ENCODE results near the gene NAB1. TPM values are rescaled to one million over a fixed set of nuclear protein-coding genes. Genes with fewer than 3 reads are reported as not detected.

The NAB1 gene
- total RNA-seq, 2 donors from 2014 or later, result 45.7 to 59.7 TPM

DNA sequence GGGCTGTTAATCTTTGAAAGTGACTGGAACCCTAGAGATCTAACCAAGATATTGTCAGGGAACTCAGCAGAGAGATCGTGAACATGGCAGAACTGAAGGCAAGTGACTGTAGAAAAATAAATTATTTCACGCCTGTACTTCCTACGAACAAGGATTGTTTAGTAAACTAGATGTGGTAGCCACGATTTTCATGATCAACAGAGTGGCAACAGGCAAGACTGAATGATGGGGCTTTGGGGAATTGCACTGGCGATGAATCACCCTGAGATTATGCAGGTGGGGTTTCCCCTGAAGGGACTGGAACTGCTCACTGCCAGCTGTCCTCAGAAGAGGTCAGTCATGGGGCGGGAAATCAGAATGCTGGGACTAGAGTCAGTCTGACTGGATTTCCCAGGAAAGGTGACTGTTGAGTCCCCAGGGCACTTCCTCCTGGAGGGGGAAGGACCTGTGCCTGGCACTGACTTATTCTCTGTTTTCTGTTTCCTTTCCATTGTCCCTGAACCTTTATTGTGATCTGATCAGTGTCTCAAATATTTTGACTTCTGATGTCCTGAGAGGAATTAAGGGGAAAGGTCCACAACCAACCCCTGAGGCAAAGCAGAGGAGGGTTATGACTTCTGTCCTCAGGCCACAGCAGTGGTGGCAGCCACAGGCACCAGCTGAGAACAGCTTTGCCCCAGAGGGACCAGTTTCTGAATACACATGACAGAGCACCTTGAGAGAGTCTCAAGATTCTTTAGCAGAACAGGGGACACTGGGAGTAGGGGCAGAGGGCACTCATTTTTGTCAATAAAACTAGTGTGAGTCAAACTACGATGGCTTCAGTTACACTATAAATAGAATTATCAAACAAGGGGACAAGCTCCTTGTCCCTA is 70.0 kb downstream of the NAB1 start:
- H3K27ac Mint-ChIP-seq, result peak overlapping the region; percentile 16 to 30
- no peak for DNase-seq (ENCODE audit: low spot score)

DNA sequence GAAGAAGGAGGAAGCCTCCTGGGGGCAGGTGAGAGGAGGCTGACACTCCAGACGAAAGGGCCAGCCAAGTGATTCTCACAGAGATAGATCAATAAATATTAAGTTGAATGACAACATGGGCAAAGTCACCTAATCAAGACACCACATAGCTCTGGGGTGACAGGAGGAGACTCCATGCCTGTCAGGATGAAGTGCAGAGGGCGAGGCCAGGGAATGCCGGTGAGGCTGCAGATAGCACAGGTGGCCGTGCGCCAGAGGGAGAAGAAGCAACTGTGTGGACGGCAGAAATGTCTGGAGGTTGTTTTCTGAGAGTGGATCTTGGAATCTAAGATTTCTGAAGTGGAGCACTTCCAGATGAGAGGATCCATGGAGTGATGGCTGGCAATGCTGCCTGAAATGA is 71.4 kb downstream of the NAB1 start:
- Mint-ChIP-seq H3K27ac (no peak overlapping the region), H3K4me3 (no peak overlapping the region), H3K27me3 (peaks cover 0 to 15% of the 10 kb centered on the region in 2 donors), H3K9me3 (no peaks in the 10 kb centered on the region), H3K4me1 (ENCODE audit: low read depth in 2 of 2) (peaks cover 10 to 28% of the 10 kb centered on the region in 2 donors), H3K36me3 (no peaks in the 10 kb centered on the region)
- ATAC-seq (no peak), DNase-seq (ENCODE audit: low spot score) (no peak)

More for the DNA sequence above, 70.0 kb downstream of the NAB1 start:
- H3K27me3 Mint-ChIP-seq, result peaks cover 0 to 11% of the 10 kb centered on the region in 2 donors
- peak; percentile 81 to 87 for ATAC-seq
- H3K4me1 Mint-ChIP-seq (ENCODE audit: low read depth in 2 of 2), result peaks cover 10 to 28% of the 10 kb centered on the region in 2 donors
- H3K4me3 Mint-ChIP-seq, result peak overlapping the region; percentile 23
- H3K36me3 Mint-ChIP-seq, result no peaks in the 10 kb centered on the region
- H3K9me3 Mint-ChIP-seq, result no peaks in the 10 kb centered on the region

DNA sequence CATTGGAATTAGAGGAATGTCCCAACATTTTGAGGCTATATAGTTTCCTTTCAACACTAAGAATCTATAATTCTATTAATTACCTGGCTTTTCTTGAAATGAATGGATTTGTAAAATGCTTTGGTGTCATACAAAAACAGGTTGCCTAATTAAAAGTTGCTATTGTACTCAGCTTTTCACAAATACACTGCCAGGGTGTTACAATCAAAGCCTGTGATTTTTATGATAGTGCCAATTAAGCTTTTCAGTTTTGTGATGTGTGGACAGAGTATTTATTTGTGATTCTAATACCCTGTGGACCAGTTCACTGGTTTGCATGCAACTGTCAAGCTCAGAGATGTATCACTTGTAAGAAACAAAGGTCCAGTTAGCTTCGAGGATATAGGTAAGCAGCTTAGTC is 71.8 kb downstream of the NAB1 start:
- Mint-ChIP-seq H3K27me3 (peaks cover 0 to 18% of the 10 kb centered on the region in 2 donors), H3K4me1 (ENCODE audit: low read depth in 2 of 2) (peaks cover 10 to 28% of the 10 kb centered on the region in 2 donors), H3K27ac (no peak overlapping the region), H3K9me3 (no peaks in the 10 kb centered on the region), H3K36me3 (no peaks in the 10 kb centered on the region), H3K4me3 (no peak overlapping the region)
- ATAC-seq, result no peak
- no peak for DNase-seq (ENCODE audit: low spot score)

DNA sequence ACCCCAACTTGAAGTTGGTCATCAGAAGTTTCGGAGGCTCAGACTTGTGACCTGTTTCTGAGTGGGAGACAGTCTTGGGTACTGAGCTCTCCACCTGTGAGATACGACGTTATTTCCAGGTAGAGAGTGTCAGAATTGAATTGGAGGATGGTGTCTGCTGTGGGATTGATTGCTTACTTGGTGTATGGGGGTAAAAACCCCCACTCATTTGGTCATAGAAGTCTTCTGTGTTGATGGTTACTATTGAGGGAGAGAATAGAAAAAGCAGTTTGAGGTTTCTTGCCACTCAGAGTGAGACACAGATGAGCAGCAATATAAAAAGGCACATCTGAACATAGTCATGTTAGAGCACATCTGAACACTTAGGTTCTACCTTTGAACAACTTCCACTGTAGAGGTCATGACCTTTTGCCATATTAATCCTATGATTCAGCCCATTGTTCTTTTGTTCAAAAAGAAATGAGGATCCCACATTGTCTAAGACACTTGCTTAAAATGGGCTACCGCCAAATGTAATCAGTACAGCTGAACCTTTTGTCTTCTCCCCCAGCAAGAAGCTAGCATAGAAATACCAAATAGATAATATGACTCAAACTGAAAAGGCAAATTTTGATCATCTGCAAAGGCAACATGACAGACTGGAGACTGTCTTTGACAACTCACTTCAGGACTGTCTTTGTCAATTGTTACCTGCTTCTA is 73.3 kb downstream of the NAB1 start:
- peaks cover 0 to 26% of the 10 kb centered on the region in 2 donors for H3K27me3 Mint-ChIP-seq
- peak overlapping the region; percentile 63 to 81 for H3K27ac Mint-ChIP-seq
- peak overlapping the region; percentile 34 for H3K4me3 Mint-ChIP-seq
- peaks cover 4% of the 10 kb centered on the region for H3K9me3 Mint-ChIP-seq
- peak; percentile 67 to 81 for ATAC-seq
- H3K4me1 Mint-ChIP-seq (ENCODE audit: low read depth in 2 of 2), result peaks cover 10 to 28% of the 10 kb centered on the region in 2 donors
- no peak for DNase-seq (ENCODE audit: low spot score)
- H3K36me3 Mint-ChIP-seq, result no peaks in the 10 kb centered on the region

DNA sequence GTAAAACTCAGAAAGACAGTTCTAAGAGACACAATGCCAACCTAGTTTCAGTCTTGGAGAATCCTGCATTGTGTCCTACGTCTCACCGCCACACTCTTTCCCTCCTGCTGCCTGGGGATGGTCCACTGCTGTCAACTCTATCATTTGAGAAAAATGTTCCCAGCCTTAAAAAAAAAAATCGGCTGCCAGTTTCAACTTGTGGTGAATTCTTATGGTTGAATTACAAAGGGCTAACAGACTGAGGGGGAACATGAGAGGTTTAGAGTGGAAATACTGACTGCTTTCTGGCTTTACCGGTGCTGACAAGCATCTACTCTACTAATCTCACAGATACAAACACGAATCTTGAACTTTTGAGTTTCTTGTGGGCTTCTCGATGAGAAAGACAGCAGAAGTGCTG is 74.0 kb downstream of the NAB1 start:
- no peak for DNase-seq (ENCODE audit: low spot score)
- peaks cover 0 to 26% of the 10 kb centered on the region in 2 donors for H3K27me3 Mint-ChIP-seq
- ATAC-seq, result peak in 1 of 2 donors; percentile 6
- H3K9me3 Mint-ChIP-seq, result peaks cover 4% of the 10 kb centered on the region
- H3K4me1 Mint-ChIP-seq (ENCODE audit: low read depth in 2 of 2), result peaks cover 10 to 24% of the 10 kb centered on the region in 2 donors
- H3K4me3 Mint-ChIP-seq, result peak overlapping the region; percentile 16
- H3K27ac Mint-ChIP-seq, result peak overlapping the region; percentile 63 to 81
- no peaks in the 10 kb centered on the region for H3K36me3 Mint-ChIP-seq

DNA sequence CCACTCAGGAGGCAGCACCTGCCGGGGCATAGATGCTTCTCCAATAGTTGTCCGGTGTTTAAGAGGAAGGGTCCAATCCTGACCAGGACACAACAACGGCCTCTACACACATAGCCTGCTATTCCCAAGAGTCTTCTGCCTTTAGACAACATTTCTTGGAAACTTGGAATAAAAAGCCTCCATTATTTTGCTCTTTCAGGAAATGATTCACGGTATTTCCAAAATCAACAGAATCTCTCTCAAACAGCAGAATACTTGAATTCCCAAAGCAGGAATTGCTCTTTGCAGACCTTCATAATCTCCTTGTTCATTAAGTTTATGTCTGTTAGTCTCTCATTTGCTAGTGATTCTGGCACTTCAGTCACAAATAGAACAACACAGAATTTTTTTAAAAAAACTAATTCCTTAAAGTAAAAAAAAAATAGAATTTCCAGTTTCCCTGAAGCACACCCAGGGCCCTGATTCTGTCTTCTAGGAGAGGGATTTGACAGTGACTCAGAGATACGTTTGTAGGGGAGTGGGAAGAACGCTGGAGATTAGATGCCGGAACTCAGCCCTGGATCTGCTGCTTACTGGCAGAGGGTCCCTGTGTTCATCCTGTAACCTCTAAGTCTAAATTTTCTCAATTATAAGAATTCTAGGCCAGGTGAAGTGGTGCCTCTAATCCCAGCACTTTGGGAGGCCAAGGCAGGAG is 74.7 kb downstream of the NAB1 start:
- ATAC-seq (no peak), DNase-seq (ENCODE audit: low spot score) (no peak)
- Mint-ChIP-seq H3K36me3 (no peaks in the 10 kb centered on the region), H3K4me3 (peak overlapping the region; percentile 16), H3K9me3 (peaks cover 5% of the 10 kb centered on the region), H3K27ac (peak overlapping the region; percentile 63 to 81), H3K4me1 (ENCODE audit: low read depth in 2 of 2) (peaks cover 6 to 18% of the 10 kb centered on the region in 2 donors), H3K27me3 (peaks cover 0 to 23% of the 10 kb centered on the region in 2 donors)

DNA sequence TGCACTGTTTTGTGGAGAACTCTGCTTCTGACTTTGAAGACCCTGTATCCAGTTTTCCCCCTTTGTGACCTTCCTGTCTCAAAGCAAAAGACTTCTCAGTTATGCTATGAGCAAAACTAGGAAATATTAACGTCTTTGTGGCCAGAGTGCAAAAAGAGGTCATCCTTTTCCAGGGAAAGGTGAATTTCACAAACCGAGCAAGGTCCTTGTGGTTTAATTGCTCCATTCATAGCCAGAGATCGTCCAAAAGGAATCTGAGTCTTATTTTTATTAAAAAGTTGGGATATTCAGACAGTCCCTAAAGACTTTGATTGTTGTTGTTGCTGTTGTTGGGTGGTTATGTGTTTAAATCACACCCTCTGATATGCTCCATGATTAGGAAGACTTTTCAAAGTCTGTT is 77.4 kb downstream of the NAB1 start:
- peaks cover 6% of the 10 kb centered on the region for H3K9me3 Mint-ChIP-seq
- H3K4me3 Mint-ChIP-seq, result no peak overlapping the region
- peaks cover 0 to 4% of the 10 kb centered on the region in 2 donors for H3K4me1 Mint-ChIP-seq (ENCODE audit: low read depth in 2 of 2)
- no peak overlapping the region for H3K27ac Mint-ChIP-seq
- no peaks in the 10 kb centered on the region for H3K36me3 Mint-ChIP-seq
- ATAC-seq (no peak), DNase-seq (ENCODE audit: low spot score) (no peak)
- peaks cover 0 to 17% of the 10 kb centered on the region in 2 donors for H3K27me3 Mint-ChIP-seq

DNA sequence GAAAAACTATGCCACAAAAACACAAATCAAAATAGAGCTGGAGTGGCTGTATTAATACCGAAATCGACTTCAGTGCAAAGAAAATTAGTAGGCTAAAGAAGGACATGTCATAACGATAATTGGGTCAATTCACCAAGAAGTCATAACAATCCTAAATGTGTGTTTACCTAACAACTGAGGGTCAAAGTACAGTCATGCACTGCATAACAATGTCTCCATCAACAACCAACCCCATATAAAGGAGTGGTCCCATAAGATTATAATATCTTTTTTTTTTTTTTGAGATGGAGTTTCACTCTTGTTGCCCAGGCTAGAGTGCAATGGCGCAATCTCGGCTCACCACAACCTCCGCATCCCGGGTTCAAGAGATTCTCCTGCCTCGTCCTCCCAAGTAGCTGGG is 87.5 kb downstream of the NAB1 start:
- Mint-ChIP-seq H3K36me3 (no peaks in the 10 kb centered on the region), H3K4me1 (ENCODE audit: low read depth in 2 of 2) (no peaks in the 10 kb centered on the region), H3K27ac (no peak overlapping the region), H3K27me3 (peaks cover 0 to 15% of the 10 kb centered on the region in 2 donors), H3K4me3 (no peak overlapping the region), H3K9me3 (no peaks in the 10 kb centered on the region)
- ATAC-seq, result no peak
- DNase-seq (ENCODE audit: low spot score), result no peak

DNA sequence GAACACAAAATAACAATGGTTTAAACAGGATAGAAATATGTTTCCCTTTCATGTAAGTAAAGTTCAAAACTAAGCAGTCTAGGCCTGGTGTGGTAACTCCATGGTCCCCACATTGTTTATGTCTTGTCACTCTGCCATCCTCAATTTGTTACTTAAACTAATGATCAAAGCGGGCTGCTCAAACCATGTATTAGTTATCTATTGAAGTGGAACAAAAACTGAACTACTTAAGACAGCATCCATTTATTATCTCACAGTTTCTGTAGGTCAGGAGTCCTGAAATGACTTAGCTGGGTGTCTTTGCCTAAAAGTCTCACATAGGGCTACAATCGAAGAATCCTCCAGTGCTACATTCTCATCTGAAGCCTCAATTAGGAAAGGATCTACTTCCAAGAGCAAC is 91.6 kb downstream of the NAB1 start:
- no peaks in the 10 kb centered on the region for H3K36me3 Mint-ChIP-seq
- no peaks in the 10 kb centered on the region for H3K9me3 Mint-ChIP-seq
- H3K4me3 Mint-ChIP-seq, result no peak overlapping the region
- peaks cover 0 to 21% of the 10 kb centered on the region in 2 donors for H3K27me3 Mint-ChIP-seq
- DNase-seq (ENCODE audit: low spot score) (no peak), ATAC-seq (no peak)
- H3K27ac Mint-ChIP-seq, result no peak overlapping the region
- no peaks in the 10 kb centered on the region for H3K4me1 Mint-ChIP-seq (ENCODE audit: low read depth in 2 of 2)

Other genes with a start within 250 kb of the NAB1 start
- gene MFSD6, start 240.7 kb upstream of the NAB1 start, total RNA-seq, result 10 to 100 TPM; 44.9 to 48.1 TPM
- 1 to 10 TPM; 8.3 to 9.4 TPM for gene NEMP2, start 114.4 kb upstream of the NAB1 start, total RNA-seq
- gene GLS, start 231.7 kb downstream of the NAB1 start, total RNA-seq, result 100 to 1,000 TPM; 221 to 318 TPM

Data from natural killer cell treated with Interleukin-12 subunit alpha and Interleukin-12 subunit beta and Interleukin-15 and Interleukin-18, amount 100 ng/mL, for 72 hours (primary cell).